Measurements from ENCODE around the gene DLEC1.

GRCh38 chr3:38121832-38122461 is 82.9 kb downstream of the DLEC1 start:
- TF ChIP-seq MYC (IDR thresholded peaks at IDR 0.05; ENCODE audit: borderline replicate concordance, low read length) (no peak), CTCF (IDR thresholded peaks at IDR 0.05) (no peak), PBX3 (IDR thresholded peaks at IDR 0.05) (no peak), MAZ (IDR thresholded peaks at IDR 0.05; ENCODE audit: borderline replicate concordance, low read depth, low read length) (no peak), ESRRA (IDR thresholded peaks at IDR 0.05; ENCODE audit: borderline replicate concordance, low read length) (no peak), POLR2A (IDR thresholded peaks at IDR 0.05; ENCODE audit: low read length) (no peak), RAD21 (conservative IDR thresholded peaks at IDR 0.05 in 1 of 2, IDR thresholded peaks at IDR 0.05 in 1 of 2) (no peak), CEBPB (IDR thresholded peaks at IDR 0.05) (no peak), RFX5 (IDR thresholded peaks at IDR 0.05) (no peak), NPAS2 (CRISPR knock-in tag; IDR thresholded peaks at IDR 0.05; ENCODE audit: borderline replicate concordance) (no peak), NFE2L2 (conservative IDR thresholded peaks at IDR 0.05; ENCODE audit: low read length) (no peak), RCOR1 (IDR thresholded peaks at IDR 0.05; ENCODE audit: low read depth, low read length) (no peak), RNF2 (IDR thresholded peaks at IDR 0.05; ENCODE audit: borderline replicate concordance, low read depth) (no peak)
- TF ChIP-seq, protein P1, sequence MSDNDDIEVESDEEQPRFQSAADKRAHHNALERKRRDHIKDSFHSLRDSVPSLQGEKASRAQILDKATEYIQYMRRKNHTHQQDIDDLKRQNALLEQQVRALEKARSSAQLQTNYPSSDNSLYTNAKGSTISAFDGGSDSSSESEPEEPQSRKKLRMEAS (IDR thresholded peaks at IDR 0.05), result no peak

All from A549 (cell line).